OCI-LY1 (cell line): ENCODE measurements around the gene C16orf95.

ENCODE experiments used
- H2AFZ ChIP-seq: fragments of 200-600 bp; sonication (generic), shearing (Covaris generic); 2 replicates; pipeline ENCODE4 v1.6.0; 2014; ENCODE audit warnings: antibody characterized with exemption, mild to moderate bottlenecking, low read length
- H3F3A ChIP-seq: fragments of 200-600 bp; sonication (generic), shearing (Covaris generic); 2 replicates; pipeline ENCODE4 v1.6.0; 2014; ENCODE audit warnings: mild to moderate bottlenecking, antibody characterized with exemption, low read length, moderate library complexity; ENCODE audit not compliant: insufficient read depth
- H3K27ac ChIP-seq: fragments of 200-600 bp; sonication (generic); 2 replicates; pipeline ENCODE4 v1.5.1; 2014; ENCODE audit warnings: low read length, mixed run types, mild to moderate bottlenecking, low read depth; ENCODE audit not compliant: poor library complexity, severe bottlenecking
- H3K27me3 ChIP-seq: fragments of 200-600 bp; sonication (generic); 2 replicates; pipeline ENCODE4 v1.6.0; 2014; ENCODE audit warnings: antibody characterized with exemption, mild to moderate bottlenecking, low read length, moderate library complexity; ENCODE audit not compliant: insufficient read depth
- H3K36me3 ChIP-seq: fragments of 200-600 bp; sonication (generic); 2 replicates; pipeline ENCODE4 v1.6.1; 2014; ENCODE audit warnings: mild to moderate bottlenecking, antibody characterized with exemption, low read length, moderate library complexity, mixed read lengths; ENCODE audit not compliant: insufficient read depth
- H3K4me1 ChIP-seq: fragments of 200-600 bp; sonication (generic); 2 replicates; pipeline ENCODE4 v1.5.1; 2014; ENCODE audit warnings: mild to moderate bottlenecking, low read length, moderate library complexity; ENCODE audit not compliant: insufficient read depth, severe bottlenecking
- H3K4me2 ChIP-seq: fragments of 200-600 bp; sonication (generic), shearing (Covaris generic); 2 replicates; pipeline ENCODE4 v1.6.1; 2014; ENCODE audit warnings: low read length
- H3K4me3 ChIP-seq: fragments of 200-600 bp; sonication (generic); 2 replicates; pipeline ENCODE4 v1.5.1; 2014; ENCODE audit warnings: low read length, low read depth, mild to moderate bottlenecking, mixed read lengths; ENCODE audit not compliant: poor library complexity, severe bottlenecking
- H3K79me2 ChIP-seq: fragments of 200-600 bp; shearing (Covaris generic); 2 replicates; pipeline ENCODE4 v1.6.1; 2016; ENCODE audit warnings: mixed run types, low read length, mixed read lengths; ENCODE audit not compliant: insufficient read depth
- H3K9ac ChIP-seq: fragments of 200-600 bp; sonication (generic), shearing (Covaris generic); 2 replicates; pipeline ENCODE4 v1.6.1; 2014; ENCODE audit warnings: mild to moderate bottlenecking, low read length, mixed read lengths
- H3K9me2 ChIP-seq: fragments of 200-600 bp; sonication (generic), shearing (Covaris generic); 2 replicates; pipeline ENCODE4 v1.6.1; 2014; ENCODE audit warnings: low read depth, mild to moderate bottlenecking, low read length, mixed read lengths
- H3K9me3 ChIP-seq: fragments of 200-600 bp; shearing (Covaris generic); 2 replicates; pipeline ENCODE4 v1.6.1; 2014; ENCODE audit warnings: low read length, mixed read lengths
- H4K20me1 ChIP-seq: fragments of 200-600 bp; sonication (generic), shearing (Covaris generic); 2 replicates; pipeline ENCODE4 v1.6.0; 2016; ENCODE audit warnings: mild to moderate bottlenecking, low read length; ENCODE audit not compliant: insufficient read depth
- CTCF ChIP-seq: fragments of 200-600 bp; sonication (generic), shearing (Covaris generic); IDR thresholded peaks from 2 replicates; pipeline ENCODE4 v1.5.1; 2017; ENCODE audit warnings: mild to moderate bottlenecking, antibody characterized with exemption, low read length, moderate library complexity, mixed read lengths
- EZH2 ChIP-seq: fragments of 200-600 bp; sonication (generic), shearing (Covaris generic); IDR thresholded peaks from 2 replicates; pipeline ENCODE4 v1.8.0; 2017; ENCODE audit warnings: borderline replicate concordance, mixed run types, mild to moderate bottlenecking, antibody characterized with exemption, low read length, moderate library complexity, mixed read lengths

C16orf95 gene

GRCh38 chr16:87303431-87303930, 13.7 kb downstream of the C16orf95 start:
- Histone ChIP-seq H3K4me2 (no peak overlapping the region), H3K9me2 (no peaks in the 10 kb centered on the region), H3K9ac (no peak overlapping the region), H3K9me3 (no peaks in the 10 kb centered on the region), H2AFZ (no peak overlapping the region), H3F3A (no peaks in the 10 kb centered on the region), H4K20me1 (no peaks in the 10 kb centered on the region), H3K4me3 (no peak overlapping the region), H3K27ac (no peak overlapping the region), H3K36me3 (no peaks in the 10 kb centered on the region), H3K27me3 (no peaks in the 10 kb centered on the region), H3K79me2 (no peaks in the 10 kb centered on the region), H3K4me1 (no peaks in the 10 kb centered on the region)
- TF ChIP-seq CTCF: no peak
- no peak for TF ChIP-seq EZH2

DNA sequence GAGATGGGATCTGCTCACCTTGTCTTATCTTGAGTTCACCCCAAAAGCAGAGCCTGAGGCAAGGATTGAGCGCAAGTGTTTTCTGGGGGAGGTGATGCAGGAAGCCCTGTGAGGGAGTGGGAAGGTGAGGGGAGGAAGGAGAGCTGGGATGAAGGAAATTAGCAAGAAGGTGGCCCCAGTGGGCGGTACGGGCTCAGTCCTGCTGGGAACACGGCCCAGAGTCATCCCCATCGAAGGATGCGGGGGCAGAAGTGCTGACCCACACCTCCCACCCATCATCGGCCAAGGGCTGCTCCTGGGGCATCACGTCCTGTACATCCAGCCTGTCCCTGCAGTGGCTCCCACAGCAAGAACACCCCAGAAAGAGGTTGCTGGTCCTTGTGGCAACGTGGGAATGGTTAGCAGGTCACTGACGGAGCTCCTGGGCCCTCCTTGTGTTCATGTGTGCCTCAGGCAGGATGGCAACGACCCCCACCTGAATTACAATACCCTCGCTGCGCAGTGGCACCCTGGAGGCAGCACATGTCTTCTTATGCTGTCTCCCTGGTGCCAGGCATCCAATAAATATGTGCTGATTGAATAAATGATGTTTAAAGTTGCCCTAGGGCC, 18.2 kb downstream of the C16orf95 start:
- no peaks in the 10 kb centered on the region for H4K20me1 ChIP-seq
- no peak overlapping the region for H3K4me3 ChIP-seq
- no peaks in the 10 kb centered on the region for H3K36me3 ChIP-seq
- H3K9me2 ChIP-seq: no peaks in the 10 kb centered on the region
- no peaks in the 10 kb centered on the region for H3F3A ChIP-seq
- no peak overlapping the region for H3K27ac ChIP-seq
- H3K4me2 ChIP-seq: no peak overlapping the region
- no peaks in the 10 kb centered on the region for H3K79me2 ChIP-seq
- no peak for TF ChIP-seq EZH2
- TF ChIP-seq CTCF: no peak
- H3K9me3 ChIP-seq: no peaks in the 10 kb centered on the region
- no peak overlapping the region for H2AFZ ChIP-seq
- H3K27me3 ChIP-seq: no peaks in the 10 kb centered on the region
- no peaks in the 10 kb centered on the region for H3K4me1 ChIP-seq
- H3K9ac ChIP-seq: no peak overlapping the region

GRCh38 chr16:87297918-87298631, 19.1 kb downstream of the C16orf95 start:
- TF ChIP-seq CTCF (peak; percentile 75), EZH2 (no peak)
- Histone ChIP-seq H3K4me1 (no peaks in the 10 kb centered on the region), H3F3A (no peaks in the 10 kb centered on the region), H3K79me2 (no peaks in the 10 kb centered on the region), H3K4me3 (no peak overlapping the region), H3K27me3 (no peaks in the 10 kb centered on the region), H3K27ac (no peak overlapping the region), H3K36me3 (no peaks in the 10 kb centered on the region), H3K4me2 (no peak overlapping the region), H3K9me2 (no peaks in the 10 kb centered on the region), H3K9me3 (no peaks in the 10 kb centered on the region), H3K9ac (no peak overlapping the region), H2AFZ (no peak overlapping the region), H4K20me1 (no peaks in the 10 kb centered on the region)
